NCI-H345 treated with DMSO at 0.1 percent for 48 hours (cell line): ENCODE results near the gene TFEB.

Source experiments
- DNase-seq: peaks from one replicate; lab custom pipeline; 2025; ENCODE audit not compliant: unreplicated experiment; lab: John Stamatoyannopoulos, UW

The TFEB gene

GRCh38 chr6:41739041-41739440, 3.6 kb upstream of the TFEB start:
- DNase-seq = no peak

GRCh38 chr6:41737591-41738130, 2.3 kb upstream of the TFEB start:
- no peak for DNase-seq

- no peak for DNase-seq
Measured at GRCh38 chr6:41736800-41737555, 1.6 kb upstream of the TFEB start.

GRCh38 chr6:41736186-41736733, 852 bp upstream of the TFEB start:
- no peak for DNase-seq

GRCh38 chr6:41734666-41735426, 562 bp downstream of the TFEB start:
- DNase-seq = peak; percentile 60

GRCh38 chr6:41733707-41734665, 1.4 kb downstream of the TFEB start:
- peak; percentile 79 for DNase-seq

GRCh38 chr6:41733360-41733706, 2.1 kb downstream of the TFEB start:
- DNase-seq = no peak

GRCh38 chr6:41732591-41733359, 2.6 kb downstream of the TFEB start:
- DNase-seq = no peak

- DNase-seq = no peak
Measured at GRCh38 chr6:41732149-41732548, 3.3 kb downstream of the TFEB start.

- DNase-seq = no peak
Measured at GRCh38 chr6:41731561-41732086, 3.8 kb downstream of the TFEB start.

- no peak for DNase-seq
Measured at GRCh38 chr6:41730531-41731436, 4.6 kb downstream of the TFEB start.

- no peak for DNase-seq
Measured at GRCh38 chr6:41729624-41730023, 5.8 kb downstream of the TFEB start.

- no peak for DNase-seq
Measured at GRCh38 chr6:41728954-41729353, 6.5 kb downstream of the TFEB start.

- peak; percentile 79 for DNase-seq
Measured at GRCh38 chr6:41728073-41728936, 7.1 kb downstream of the TFEB start.

- no peak for DNase-seq
Measured at GRCh38 chr6:41727705-41728072, 7.7 kb downstream of the TFEB start.

GRCh38 chr6:41726876-41727275, 8.5 kb downstream of the TFEB start:
- no peak for DNase-seq

- no peak for DNase-seq
Measured at GRCh38 chr6:41724586-41725501, 10.6 kb downstream of the TFEB start.
